ENCODE measurements around the gene SBNO2.

SBNO2 gene

GRCh38 chr19:1063030-1063908 is 110.8 kb downstream of the SBNO2 start:
- DNase-seq: no peak

DNA sequence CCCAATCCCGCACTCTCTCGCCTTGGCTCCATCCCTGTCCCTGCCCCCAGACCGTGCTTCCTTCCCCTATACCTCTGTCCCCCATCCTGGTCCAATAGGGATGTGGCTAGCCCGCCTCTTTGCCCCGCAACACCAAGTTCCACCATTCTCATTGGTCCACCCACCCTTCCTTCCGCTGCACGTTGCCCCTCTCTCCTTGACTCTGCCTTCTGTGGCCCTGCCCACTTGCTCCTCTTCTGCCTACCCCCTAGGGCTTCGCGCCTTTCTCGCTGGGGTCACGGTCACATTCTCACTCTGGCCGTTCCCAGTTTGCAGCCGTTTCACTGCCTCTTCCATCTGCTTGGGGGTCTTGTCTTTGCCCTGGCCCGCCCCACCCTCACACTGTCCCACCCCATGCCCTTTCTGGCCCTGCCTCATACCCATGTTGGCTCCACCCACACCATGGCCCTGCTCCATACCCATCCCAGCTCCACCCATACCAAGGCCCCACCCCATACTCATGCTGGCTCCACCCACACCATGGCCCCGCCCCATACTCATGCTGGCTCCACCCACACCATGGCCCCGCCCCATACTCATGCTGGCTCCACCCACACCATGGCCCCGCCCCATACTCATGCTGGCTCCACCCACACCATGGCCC is 111.6 kb downstream of the SBNO2 start:
- no peak for DNase-seq

GRCh38 chr19:1061987-1062386 is 112.1 kb downstream of the SBNO2 start:
- DNase-seq: no peak

DNA sequence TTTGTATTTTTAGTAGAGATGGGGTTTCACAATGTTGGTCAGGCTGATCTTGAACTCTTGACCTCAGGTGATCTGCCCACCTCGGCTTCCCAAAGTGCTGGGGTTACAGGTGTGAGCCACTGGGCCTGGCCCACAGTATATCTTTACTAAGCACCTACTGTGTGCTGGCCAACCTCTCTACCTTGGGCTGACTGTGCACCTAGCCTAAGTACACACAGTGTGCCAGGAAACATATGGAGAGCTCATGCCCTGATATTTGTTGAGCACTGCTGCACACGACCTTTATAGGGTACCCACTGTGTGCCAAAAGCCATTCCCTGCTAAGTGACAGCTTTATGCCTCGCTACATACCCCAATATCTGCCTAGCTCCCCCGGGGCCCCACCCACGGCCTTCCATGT is 113.4 kb downstream of the SBNO2 start:
- no peak for DNase-seq

DNA sequence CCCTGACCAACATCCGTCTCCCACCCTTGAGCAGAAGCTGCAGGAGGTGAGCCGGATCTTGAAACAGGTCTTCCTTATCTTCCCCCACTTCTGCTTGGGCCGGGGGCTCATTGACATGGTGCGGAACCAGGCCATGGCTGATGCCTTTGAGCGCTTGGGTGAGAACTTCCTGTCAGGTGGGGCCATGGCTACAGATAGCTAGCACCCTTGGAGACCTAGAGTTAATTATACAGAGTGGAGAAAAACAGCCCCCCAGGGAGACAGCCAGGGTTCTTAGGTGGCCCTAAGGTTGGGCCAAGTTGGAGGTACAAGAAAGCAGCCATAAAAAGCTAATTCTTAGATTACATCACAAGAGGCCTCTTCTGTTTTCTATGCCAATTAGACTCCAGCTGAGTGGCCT is 116.0 kb downstream of the SBNO2 start:
- DNase-seq: no peak

Measured in hypothalamus (tissue), 51 donors.